Loucy (cell line): ENCODE measurements around the gene CARD9.

Source experiments
- EZH2phosphoT487 ChIP-seq: fragments of 200-600 bp; IDR thresholded peaks from 2 replicates; pipeline ENCODE4 v1.6.1; 2018; ENCODE audit warnings: antibody characterized with exemption, mild to moderate bottlenecking, moderate library complexity, borderline replicate concordance
- TF ChIP-seq, protein P1 (sequence below): fragments of 200-600 bp; sonication (generic); conservative IDR thresholded peaks from 2 replicates; pipeline ENCODE4 v1.5.1; 2014; ENCODE audit warnings: mild to moderate bottlenecking, antibody characterized with exemption, low read length

DNA sequence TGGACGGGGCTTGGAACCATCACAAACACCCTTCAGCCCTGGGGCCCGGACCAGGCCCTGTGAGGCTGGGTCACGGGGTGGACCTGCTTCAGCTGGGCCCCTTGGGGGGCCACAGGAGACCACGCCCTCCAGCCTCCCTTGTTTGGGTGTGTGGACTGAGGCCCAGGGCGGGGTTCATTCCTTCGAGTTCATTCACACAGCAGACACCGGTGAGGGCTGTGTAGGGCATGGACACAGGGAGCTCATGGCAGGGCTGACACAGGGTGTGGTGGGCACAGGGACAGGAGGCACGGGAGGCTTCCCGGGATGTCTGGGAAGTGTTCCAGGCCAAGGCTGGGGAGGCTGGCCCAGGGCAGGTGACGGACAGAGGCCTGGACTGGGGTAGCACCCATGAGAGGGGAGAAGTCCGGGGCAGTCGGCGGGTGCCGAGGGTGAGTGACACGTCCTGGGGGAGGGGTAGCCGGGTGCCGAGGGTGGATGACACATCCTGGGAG lies 18.8 kb downstream of the CARD9 start:
- TF ChIP-seq, protein P1, sequence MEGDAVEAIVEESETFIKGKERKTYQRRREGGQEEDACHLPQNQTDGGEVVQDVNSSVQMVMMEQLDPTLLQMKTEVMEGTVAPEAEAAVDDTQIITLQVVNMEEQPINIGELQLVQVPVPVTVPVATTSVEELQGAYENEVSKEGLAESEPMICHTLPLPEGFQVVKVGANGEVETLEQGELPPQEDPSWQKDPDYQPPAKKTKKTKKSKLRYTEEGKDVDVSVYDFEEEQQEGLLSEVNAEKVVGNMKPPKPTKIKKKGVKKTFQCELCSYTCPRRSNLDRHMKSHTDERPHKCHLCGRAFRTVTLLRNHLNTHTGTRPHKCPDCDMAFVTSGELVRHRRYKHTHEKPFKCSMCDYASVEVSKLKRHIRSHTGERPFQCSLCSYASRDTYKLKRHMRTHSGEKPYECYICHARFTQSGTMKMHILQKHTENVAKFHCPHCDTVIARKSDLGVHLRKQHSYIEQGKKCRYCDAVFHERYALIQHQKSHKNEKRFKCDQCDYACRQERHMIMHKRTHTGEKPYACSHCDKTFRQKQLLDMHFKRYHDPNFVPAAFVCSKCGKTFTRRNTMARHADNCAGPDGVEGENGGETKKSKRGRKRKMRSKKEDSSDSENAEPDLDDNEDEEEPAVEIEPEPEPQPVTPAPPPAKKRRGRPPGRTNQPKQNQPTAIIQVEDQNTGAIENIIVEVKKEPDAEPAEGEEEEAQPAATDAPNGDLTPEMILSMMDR, result no peak
- TF ChIP-seq EZH2phosphoT487, result no peak
